Ovary (tissue), 9 donors: Measurements from ENCODE around the gene MYBPC1. TPM values are rescaled to one million over a fixed set of nuclear protein-coding genes. Genes with fewer than 3 reads are reported as not detected.

ENCODE experiments used
- DNase-seq, 5 donors: peaks; one replicate each; pipeline ENCODE4 v3.0.0-alpha.2; 2019 to 2020
- H3K27ac ChIP-seq, 2 donors: fragments of 200-600 bp; one replicate each; pipeline versions ENCODE4 v1.5.1 to v1.8.0; 2019 to 2022
- H3K27me3 ChIP-seq: fragments of 200-600 bp; one replicate; pipeline ENCODE4 v1.8.0; 2022
- H3K36me3 ChIP-seq: fragments of 200-600 bp; sonication (generic); one replicate; pipeline ENCODE4 v1.5.1; 2019
- H3K4me1 ChIP-seq: one replicate; pipeline ENCODE4 v1.8.1; 2013; ENCODE audit warnings: mild to moderate bottlenecking, moderate library complexity; ENCODE audit not compliant: insufficient read depth
- H3K4me3 ChIP-seq: fragments of 200-600 bp; sonication (generic); one replicate; pipeline ENCODE4 v1.5.1; 2017
- H3K9me3 ChIP-seq, 2 donors: fragments of 200-600 bp in 1 of 2; sonication (generic) in 1 of 2; one replicate each; pipeline versions ENCODE4 v1.5.1 to v1.8.1; 2013 to 2019; ENCODE audit warnings: mild to moderate bottlenecking in 1 of 2, moderate library complexity in 1 of 2
- EP300 ChIP-seq: sonication (generic); formaldehyde crosslinking; IDR thresholded peaks from one replicate; pipeline ENCODE4 v1.6.1; 2017; ENCODE audit warnings: antibody characterized with exemption
- POLR2A ChIP-seq: fragments of 450-650 bp; IDR thresholded peaks from one replicate; pipeline ENCODE4 v1.6.1; 2017; ENCODE audit warnings: antibody characterized with exemption, mild to moderate bottlenecking, moderate library complexity
- WGBS, 3 donors: extraction: QIAGEN DNeasy Blood & Tissue Kit in 1 of 3; methylation state at CpG; one replicate each; pipeline versions ENCODE4 v1.1.5 to v1.1.7; 2013 to 2017; 5-methylcytosine and 5-hydroxymethylcytosine counted together
- intact Hi-C, 4 donors: fragments of 100-400 bp; cut with DNase I; formaldehyde crosslinking; loops; one replicate each; pipeline versions ENCODE4 v1.11.0 to v1.15.1; 2022 to 2023
- polyA plus RNA-seq, 2 donors: library from polyadenylated mRNA; stranded (reverse); fragments of 200-250 nt in 1 of 2; fragments of 350-450 nt in 1 of 2; fragmentation: Illumina TruSeq in 1 of 2; extraction: RNeasy Lipid Tissue Mini Kit (QIAGEN cat#74804) in 1 of 2; gene quantifications; one replicate each; pipeline ENCODE4 v1.2.3, GENCODE V29; 2013 to 2014
- total RNA-seq, 7 donors: library from RNA; depleted of rRNA in 2 of 7; stranded (reverse); fragments of >200 nt in 2 of 7; fragmentation: NEBNext Ultra II Directional in 3 of 7; extraction: Animal tissue kit (Norgen Biotek cat#: 25700) in 3 of 7; gene quantifications; one replicate each; pipeline versions ENCODE4 v1.1.0 to v1.2.4, GENCODE V29; 2016 to 2023
- TF ChIP-seq, protein P1 (sequence below), 3 donors: fragments of 450-650 bp in 2 of 3; fragments of 200-600 bp in 1 of 3; IDR thresholded peaks; one replicate each; pipeline versions ENCODE4 v1.5.1 to v1.8.0; 2016 to 2022; ENCODE audit warnings: antibody characterized with exemption in 3 of 3, mild to moderate bottlenecking in 1 of 3
- donor health status: DM: no; HTN: no; CAD: no; lungs with moderate emphysema.
- donor health status: DM: no; HTN: no; CAD: no.
- donor health status: Bipolar disorder and iron deficiency.
- donor health status: DM: yes; HTN: yes; CAD: no.
- donor health status: DM: no; HTN: no; CAD: no.
- donor health status: DM: yes; HTN: yes; CAD: no.

Gene MYBPC1
- total and polyA plus RNA-seq, 9 donors: 0.18 to 2.2 (median 0.92) TPM; not detected in 4

DNA sequence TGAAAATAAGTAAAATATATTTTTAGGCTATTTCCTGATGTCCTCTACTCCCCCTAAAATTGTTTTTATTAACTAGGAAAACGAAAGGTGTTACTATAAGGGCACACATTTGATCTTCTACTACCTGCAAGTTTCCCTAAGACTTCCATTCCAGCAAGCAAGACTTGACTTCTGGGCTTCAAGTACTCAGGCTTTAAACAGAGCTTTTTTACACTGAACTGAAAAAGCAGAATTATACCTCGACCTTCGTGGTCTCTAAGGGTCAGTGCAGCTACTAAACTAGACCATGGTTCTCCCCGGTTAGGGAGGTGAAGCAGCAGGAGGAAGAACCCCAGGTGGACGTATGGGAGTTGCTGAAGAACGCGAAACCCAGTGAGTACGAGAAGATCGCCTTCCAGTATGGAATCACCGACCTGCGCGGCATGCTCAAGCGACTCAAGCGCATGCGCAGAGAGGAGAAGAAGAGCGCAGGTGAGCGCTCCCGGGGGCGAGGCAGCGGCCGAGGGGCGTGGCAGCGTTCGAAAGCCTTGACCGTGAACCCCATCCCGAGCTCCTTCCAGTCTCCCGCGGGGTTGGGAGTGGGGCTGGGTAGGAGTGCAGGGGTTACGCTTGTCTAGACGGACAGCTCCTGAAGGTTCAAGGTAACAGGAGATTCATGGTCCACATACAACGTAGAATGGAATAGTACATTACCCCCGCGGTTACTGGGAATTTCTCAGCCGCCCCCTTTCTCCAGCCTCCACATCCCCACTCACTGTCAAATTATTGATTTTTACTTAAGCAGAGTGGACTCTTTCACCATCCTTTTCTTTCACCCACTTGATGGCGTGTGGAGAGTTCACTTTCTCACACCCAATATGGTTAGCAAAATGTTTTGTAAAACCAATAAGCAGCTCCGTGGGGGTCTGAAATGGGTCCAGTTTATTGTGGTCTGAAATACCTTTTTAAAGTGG, 47.6 kb downstream of the MYBPC1 start:
- H3K27me3 ChIP-seq: no peaks in the 10 kb centered on the region
- no peaks in the 10 kb centered on the region for H3K4me1 ChIP-seq
- H3K36me3 ChIP-seq: no peaks in the 10 kb centered on the region
- no peak for TF ChIP-seq EP300
- TF ChIP-seq, protein P1, sequence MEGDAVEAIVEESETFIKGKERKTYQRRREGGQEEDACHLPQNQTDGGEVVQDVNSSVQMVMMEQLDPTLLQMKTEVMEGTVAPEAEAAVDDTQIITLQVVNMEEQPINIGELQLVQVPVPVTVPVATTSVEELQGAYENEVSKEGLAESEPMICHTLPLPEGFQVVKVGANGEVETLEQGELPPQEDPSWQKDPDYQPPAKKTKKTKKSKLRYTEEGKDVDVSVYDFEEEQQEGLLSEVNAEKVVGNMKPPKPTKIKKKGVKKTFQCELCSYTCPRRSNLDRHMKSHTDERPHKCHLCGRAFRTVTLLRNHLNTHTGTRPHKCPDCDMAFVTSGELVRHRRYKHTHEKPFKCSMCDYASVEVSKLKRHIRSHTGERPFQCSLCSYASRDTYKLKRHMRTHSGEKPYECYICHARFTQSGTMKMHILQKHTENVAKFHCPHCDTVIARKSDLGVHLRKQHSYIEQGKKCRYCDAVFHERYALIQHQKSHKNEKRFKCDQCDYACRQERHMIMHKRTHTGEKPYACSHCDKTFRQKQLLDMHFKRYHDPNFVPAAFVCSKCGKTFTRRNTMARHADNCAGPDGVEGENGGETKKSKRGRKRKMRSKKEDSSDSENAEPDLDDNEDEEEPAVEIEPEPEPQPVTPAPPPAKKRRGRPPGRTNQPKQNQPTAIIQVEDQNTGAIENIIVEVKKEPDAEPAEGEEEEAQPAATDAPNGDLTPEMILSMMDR (IDR thresholded peaks at IDR 0.05): no peak
- intact Hi-C loops: no loop called here
- no peaks in the 10 kb centered on the region for H3K9me3 ChIP-seq
- no peak overlapping the region for H3K4me3 ChIP-seq
- 9 to 14% (median 11%) methylated on average over 36 of the region's 36 CpGs for WGBS, 3 donors
- no peak overlapping the region for H3K27ac ChIP-seq
- no peak for DNase-seq

DNA sequence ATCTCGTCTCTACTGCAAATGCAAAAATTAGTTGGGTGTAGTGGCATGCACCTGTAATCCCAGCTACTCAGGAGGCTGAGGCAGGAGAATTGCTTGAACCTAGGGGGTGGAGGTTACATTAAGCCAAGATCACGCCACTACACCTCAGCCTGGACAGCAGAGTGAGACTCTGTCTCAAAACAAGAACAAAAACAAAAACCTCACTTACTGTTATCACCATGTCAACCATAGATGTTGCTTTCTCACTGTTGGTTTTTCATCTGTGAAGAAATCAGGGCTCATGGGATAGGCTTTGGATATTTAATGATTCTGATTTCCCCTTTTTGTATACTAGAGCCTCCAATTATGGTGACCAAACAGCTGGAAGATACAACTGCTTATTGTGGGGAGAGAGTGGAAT, 52.9 kb downstream of the MYBPC1 start:
- H3K4me3 ChIP-seq: no peak overlapping the region
- no peak overlapping the region for H3K27ac ChIP-seq
- TF ChIP-seq EP300 (no peak), POLR2A (no peak)
- TF ChIP-seq, protein P1 (IDR thresholded peaks at IDR 0.05): no peak
- H3K27me3 ChIP-seq: no peaks in the 10 kb centered on the region
- intact Hi-C loops: no loop called here
- no peaks in the 10 kb centered on the region for H3K9me3 ChIP-seq
- H3K36me3 ChIP-seq: no peaks in the 10 kb centered on the region
- 73 to 80% (median 73%) methylated on average over 2 of the region's 2 CpGs for WGBS, 3 donors
- DNase-seq: no peak
- H3K4me1 ChIP-seq: no peaks in the 10 kb centered on the region

DNA sequence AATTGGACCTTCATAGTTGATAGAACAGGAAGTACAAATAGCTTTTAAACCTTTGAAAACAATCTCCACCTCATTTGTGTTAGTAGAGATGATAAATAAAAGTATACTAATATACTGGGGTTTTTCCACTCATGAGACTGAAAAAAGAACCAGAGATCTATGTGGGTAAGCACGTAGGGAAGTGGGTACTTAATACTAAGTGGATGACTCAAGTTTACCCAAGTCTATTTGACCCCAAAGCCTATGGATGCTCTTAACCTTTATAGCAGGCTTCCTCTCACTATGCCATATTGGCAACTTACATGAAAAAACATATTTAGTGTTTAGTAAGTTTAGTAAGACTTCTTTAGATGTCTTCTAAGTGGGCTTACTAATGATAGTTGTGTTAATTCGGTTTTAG, 53.4 kb downstream of the MYBPC1 start:
- no peak for DNase-seq
- Histone ChIP-seq H3K4me1 (no peaks in the 10 kb centered on the region), H3K36me3 (no peaks in the 10 kb centered on the region), H3K27me3 (no peaks in the 10 kb centered on the region), H3K27ac (no peak overlapping the region), H3K9me3 (no peaks in the 10 kb centered on the region), H3K4me3 (no peak overlapping the region)
- intact Hi-C loops: no loop called here
- 68 to 77% (median 68%) methylated on average over 2 of the region's 2 CpGs for WGBS, 3 donors
- TF ChIP-seq POLR2A (no peak), EP300 (no peak)
- TF ChIP-seq, protein P1 (IDR thresholded peaks at IDR 0.05): no peak

DNA sequence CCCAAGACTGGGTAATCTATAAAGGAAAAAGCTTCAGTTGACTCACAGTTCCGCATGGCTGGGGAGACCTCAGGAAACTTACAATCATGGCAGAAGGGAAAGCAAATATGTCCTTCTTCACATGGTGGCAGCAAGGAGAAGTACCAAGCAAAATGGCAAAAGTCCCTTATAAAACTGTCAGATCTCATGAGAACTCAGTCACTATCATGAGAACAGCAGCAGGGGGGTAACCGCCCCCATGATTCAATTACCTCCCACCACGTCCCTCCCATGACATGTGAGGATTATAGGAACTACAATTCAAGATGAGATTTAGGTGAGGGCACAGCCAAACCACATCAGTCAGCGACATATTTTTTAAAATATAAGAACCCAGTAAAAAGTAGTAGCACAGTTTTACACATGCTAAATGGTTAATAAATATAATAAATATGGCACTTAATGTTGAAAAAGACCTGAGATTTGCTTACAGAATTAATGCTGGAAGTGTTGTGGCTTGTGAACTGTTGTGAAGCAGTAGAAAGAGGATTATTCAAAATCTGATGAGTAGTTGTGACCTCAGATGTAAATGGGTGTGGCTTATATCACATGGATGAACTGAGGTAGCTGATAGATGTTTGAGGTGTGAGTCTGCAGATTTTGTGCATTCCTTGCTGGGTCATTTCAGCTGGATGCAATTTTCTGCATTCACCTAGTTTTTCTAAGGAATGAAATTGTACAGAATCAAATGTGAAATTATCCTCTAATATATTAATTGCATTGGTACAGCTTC, 55.8 kb downstream of the MYBPC1 start:
- no peak for TF ChIP-seq EP300
- intact Hi-C loops: no loop called here
- WGBS, 3 donors: 71 to 82% (median 75%) methylated on average over 4 of the region's 4 CpGs

More for the DNA sequence above, 55.8 kb downstream of the MYBPC1 start:
- H3K36me3 ChIP-seq: no peaks in the 10 kb centered on the region
- H3K9me3 ChIP-seq: no peaks in the 10 kb centered on the region
- no peak overlapping the region for H3K27ac ChIP-seq
- no peak for DNase-seq
- no peaks in the 10 kb centered on the region for H3K4me1 ChIP-seq
- no peaks in the 10 kb centered on the region for H3K27me3 ChIP-seq
- H3K4me3 ChIP-seq: no peak overlapping the region
